Superior temporal gyrus (tissue), 1 donor: ENCODE data around the gene ATF6.
"Not testable (repeated sequence)": the region's sequence is repeated elsewhere in the genome, so short reads cannot be mapped to it uniquely, and the experiment has no call there.

ENCODE experiments used
- DNase-seq: peaks from one replicate; pipeline ENCODE4 v3.0.0-alpha.2; 2016; ENCODE audit errors: extremely low spot score

ATF6 gene

DNA sequence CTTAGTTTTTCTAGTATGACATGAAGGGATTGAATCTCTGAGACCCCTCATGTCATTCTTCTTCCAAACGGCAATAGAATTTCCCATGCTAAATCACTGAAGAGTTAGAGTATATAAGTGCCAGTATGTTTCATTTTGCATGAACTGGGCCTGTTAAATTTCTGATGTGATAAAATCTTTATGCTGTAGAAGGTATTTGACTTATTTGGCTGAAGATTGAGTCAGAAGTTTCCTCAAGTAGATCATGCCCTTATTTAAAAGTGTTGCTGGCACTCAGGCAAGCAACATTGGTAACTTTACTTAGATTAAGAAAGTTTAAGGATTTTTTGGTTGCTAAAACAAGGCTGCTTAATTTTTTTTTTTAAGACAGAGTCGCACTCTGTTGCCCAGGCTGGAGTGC, 13.3 kb downstream of the ATF6 start:
- DNase-seq, result no peak

DNA sequence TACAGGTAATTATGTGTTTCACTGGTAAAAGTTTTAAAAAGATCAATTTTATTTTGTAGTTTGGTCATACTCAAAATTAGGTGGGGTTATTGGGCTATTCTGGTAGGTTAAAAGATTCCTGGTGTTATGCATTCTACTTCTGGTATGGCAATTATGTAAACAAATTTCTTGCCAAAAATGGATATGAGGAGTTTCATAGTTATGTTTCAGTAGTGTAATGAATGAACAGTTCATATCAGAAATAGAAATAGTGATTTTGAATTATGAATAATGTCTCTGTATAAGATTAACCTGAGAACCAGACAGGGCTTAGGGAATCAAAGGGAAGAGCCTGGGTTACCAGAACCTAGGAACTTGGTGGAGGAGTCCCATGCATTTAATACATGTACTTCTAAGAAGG, 15.9 kb downstream of the ATF6 start:
- no peak for DNase-seq

DNA sequence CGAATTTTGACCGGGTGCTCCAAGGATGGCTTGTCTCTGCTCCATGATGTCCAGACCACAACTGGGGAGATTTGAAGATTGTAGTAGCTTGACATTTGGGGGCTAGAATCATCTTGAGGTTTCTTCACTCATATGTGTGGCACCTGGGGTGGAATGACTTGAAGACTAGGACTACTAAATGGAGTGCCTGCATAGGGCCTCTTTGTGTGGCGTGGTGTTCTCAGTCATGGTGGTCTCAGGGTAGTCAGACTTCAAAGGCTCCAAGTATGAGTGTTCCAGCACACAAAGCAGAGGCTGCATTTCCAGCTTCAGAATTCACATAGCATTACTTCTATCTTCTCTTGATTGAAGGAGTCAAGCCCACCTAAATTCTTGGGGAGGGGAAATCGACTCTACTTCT, 16.8 kb downstream of the ATF6 start:
- DNase-seq, result no peak

DNA sequence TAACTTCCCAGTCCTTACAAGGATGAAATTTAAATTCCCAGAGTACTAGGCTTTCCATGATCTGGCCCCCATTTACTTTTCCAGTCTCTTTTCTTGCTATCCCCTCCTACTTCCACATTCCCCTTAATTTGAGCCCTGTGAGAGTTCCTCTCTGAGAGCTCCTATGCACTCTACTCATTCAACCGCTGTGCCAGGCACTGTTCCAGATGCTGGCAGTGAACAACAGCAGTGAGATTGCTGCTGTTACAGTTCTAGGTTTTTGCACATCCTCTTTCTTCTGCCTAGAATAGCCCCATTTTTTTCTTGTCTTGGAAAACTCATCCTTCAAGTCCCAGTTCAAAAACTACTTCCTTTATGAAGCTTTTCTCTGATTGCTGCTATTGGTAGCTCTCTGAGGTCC, 18.8 kb downstream of the ATF6 start:
- peak; percentile 44 for DNase-seq

DNA sequence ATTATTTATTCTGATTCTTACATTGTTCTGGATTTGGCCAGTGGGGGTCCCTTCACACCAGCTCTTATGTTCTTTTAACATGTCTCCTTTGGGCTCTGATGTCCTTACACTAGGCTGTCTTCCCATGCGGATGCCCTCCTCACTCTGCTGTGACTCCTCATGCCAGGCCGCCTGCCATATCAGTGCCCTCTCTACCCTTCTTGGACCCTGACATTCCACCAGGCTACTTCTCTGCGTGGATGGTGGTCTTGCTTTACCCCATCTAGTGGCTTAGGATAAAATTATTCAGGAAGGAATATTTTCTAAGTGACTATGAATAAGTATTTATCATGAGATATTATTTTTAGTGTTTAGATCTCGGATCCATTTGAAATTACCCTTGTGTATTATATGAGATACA, 21.2 kb downstream of the ATF6 start:
- DNase-seq, result no peak

DNA sequence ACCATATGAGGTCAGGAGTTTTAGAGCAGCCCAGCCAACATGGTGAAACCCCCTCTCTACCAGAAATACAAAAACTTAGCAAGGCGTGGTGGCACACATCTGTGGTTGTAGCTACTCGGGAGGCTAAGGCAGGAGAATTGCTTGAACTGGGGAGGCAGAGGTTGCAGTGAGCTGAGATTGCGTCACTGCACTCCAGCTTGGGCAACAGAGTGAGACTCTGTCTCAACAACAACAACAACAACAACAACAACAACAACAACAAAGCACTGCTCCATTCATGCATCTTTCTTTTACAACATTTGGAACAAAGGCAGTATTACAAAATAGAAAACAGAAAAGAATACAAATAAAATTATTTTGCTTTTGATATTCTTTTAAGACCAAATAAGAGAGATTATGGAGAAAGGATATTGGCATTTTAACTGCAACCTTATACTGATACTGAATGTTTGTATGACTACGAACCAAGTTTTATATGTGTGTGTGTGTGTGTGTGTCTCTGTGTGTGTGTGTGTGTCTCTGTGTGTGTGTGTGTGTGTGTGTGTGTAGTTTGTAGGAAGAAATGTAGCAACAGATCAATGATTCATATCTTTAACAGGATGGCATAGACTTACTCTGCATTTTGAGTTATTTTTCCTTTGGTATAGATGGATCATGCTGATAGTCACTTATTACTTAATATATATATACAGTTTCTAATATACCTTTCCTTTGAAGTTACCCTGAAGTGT, 24.6 kb downstream of the ATF6 start:
- no peak for DNase-seq

DNA sequence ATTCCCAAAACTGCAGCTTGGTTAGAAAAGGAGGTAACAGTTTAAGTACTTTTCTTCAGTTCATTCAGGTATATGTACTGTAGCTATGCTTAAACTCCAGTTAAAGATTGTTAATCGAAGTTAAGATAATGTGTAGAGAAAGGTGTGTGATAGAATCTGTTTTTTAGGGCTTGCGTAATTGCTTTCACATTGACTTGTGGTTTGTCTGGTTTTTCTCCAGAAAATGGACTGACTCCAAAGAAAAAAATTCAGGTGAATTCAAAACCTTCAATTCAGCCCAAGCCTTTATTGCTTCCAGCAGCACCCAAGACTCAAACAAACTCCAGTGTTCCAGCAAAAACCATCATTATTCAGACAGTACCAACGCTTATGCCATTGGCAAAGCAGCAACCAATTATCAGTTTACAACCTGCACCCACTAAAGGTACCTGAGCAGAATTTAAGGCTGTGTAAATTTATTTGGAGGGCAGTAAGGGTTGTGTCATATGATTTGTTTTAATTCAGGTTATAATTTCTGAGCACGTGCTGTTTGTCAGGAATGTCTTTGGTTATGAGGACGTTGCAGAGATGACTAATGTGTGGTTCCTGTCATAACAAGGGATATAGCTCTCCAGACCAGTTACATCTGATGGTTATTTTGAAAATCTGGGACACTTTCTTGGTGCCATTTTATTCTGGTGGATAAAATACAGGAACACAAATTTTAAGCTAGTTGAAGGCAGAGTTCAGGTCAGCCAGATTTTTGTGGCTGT, 26.0 kb downstream of the ATF6 start:
- DNase-seq, result no peak

DNA sequence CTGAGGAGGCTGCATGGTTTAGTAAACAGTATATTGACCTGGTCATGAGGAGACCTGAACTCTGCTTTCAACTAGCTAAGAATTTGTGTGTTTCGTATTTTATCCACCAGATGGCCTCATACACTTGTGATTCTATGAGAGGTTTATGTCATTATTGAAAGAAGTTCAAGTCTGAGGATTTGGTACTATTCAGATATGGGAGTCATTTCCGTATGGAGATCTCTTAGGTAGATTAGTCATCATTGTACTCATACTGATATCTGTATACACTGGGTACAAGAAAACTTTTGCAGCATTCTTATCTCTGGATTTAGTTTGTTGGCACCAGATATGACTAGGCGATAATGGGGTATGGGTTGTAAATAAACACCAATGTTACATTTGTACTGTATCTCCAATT, 26.6 kb downstream of the ATF6 start:
- peak; percentile 95 for DNase-seq

DNA sequence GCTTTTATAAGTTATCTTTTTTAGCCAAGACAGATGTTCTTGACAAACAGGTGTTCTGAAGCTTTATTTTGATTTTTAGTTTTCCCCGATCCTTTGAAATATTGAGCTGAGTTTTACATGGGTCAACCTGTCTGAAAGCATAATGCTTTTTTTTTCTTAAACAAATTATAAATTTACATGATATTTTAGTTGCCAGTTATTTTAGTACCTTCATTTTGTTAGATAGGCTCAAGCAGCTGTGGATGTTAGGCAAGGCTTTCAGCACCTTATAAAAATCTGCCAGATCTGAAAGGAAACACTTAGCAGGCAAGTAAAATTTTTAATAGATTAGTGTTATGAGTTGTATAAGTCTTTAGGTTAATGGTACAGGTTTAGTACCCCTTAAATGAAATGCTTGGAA, 33.7 kb downstream of the ATF6 start:
- no peak for DNase-seq

DNA sequence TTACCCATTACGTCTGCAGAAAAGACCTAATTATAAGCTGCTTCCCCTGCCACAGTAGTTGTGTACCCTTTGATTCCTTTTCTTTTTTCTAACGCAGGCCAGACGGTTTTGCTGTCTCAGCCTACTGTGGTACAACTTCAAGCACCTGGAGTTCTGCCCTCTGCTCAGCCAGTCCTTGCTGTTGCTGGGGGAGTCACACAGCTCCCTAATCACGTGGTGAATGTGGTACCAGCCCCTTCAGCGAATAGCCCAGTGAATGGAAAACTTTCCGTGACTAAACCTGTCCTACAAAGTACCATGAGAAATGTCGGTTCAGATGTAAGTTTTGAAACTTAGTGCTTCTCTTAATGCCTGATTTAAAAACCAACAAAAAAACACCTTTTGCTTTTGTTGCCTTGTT, 35.8 kb downstream of the ATF6 start:
- no peak for DNase-seq

DNA sequence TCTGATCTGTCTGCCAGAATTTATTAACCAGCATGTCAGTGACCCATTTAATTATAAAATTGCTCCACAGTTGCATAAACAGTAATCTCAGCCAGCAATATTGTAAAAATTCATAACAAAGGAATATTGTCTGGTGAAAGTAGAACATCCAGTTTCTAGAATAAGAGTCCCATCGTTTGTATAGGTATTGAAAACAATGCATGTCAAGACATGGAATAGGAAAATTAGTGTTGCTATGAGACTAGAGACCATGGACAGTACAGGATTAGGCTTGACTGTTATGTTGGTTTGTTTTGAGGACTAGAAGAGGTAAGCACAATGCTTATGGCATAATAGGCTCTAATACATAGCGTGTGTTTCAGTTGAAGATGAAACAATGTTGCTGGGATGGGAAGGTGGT, 37.1 kb downstream of the ATF6 start:
- DNase-seq, result no peak

DNA sequence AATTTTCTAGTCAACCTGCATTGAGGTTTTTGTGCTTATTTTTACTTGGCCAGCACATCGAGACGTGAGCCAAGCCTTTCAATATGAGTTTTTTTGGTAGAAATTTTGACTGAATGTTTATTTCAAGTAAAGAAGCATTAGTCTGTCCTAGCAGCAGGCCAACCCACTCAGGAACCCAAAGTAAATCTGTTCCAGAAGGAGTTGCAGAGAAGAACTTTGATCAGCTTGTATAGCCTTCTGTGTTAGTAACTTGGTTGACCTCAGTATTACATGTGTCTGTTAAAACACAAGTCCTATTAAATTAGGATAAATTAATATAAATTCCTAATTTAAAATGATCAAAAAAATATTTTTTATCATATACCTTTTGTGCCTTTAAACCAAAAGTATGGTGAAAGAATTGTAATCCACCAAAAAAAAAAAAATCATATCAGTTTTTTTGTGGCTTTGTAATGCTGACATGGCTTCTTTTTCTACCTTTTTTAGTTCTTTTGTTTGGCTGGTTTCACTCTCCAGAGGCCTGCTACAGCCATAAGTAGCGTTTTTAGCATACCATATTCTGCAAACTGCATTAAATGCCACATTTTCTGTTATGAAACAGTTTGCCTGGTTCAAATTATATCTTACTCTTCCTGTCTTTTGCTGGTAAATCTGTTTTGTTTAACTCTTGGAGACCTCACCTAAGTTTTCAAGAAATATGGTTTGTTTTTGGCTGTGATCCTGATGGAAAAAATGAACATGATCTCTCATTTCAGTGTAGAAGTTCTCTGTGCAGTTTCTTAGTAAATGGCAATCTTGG, 39.5 kb downstream of the ATF6 start:
- DNase-seq, result no peak

DNA sequence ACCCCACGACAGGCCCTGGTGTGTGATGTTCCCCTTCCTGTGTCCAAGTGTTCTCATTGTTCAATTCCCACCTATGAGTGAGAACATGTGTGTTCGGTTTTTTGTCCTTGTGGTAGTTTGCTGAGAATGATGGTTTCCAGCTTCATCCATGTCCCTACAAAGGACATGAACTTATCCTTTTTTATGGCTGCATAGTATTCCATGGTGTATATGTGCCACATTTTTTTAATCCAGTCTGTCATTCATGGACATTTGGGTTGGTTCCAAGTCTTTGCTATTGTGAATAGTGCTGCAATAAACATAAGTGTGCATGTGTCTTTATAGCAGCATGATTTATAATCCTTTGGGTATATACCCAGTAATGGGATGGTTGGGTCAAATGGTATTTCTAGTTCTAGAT, 43.1 kb downstream of the ATF6 start:
- not testable (repeated sequence) for DNase-seq

DNA sequence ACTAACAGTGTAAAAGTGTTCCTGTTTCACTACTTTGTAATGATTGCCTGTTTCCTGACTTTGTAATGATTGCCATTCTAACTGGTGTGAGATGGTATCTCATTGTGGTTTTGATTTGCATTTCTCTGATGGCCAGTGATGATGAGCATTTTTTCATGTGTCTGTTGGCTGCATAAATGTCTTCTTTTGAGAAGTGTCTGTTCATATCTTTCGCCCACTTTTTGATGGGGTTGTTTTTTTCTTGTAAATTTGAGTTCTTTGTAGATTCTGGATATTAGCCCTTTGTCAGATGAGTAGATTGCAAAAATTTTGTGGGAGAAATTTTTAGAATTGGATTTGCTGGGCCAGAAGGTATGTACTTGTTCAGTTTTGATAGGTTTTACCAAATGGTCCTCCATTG, 43.5 kb downstream of the ATF6 start:
- DNase-seq, result not testable (repeated sequence)

DNA sequence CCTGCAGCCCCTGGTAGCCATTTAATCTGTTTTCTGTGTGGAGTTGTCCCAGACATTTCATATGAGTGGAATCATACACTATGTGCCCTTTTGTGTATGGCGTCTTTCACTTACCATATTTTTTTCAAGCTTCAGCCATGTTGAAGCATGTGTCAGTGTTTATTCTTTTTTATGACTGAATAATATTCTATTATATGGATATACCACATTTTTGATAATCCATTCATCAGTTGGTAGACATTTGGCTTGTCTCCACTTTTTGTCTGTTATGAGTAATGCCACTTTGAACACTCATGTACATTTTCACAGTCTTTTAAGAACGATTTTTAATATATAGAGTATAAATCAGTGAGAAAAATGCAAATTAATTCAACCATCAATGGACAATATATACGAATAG, 44.7 kb downstream of the ATF6 start:
- DNase-seq, result no peak

DNA sequence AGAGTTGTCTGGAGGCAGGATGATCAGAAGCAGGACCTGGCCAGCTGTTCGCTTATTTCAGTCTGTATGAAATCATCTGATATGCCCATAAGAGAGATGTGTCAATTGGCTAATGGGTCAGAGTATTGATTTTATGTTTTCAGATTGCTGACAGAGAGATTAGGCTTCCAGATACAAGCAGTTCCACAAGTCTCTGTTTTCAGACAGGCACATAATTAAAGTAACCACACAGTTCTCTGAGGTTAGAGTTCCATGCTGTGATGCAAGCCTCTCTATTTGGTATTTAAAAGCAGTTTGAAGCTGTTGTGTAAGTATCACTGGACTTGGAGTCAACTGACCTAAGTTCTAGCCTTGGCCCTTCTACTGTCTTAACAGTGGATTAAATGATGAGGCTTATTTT, 50.1 kb downstream of the ATF6 start:
- no peak for DNase-seq

DNA sequence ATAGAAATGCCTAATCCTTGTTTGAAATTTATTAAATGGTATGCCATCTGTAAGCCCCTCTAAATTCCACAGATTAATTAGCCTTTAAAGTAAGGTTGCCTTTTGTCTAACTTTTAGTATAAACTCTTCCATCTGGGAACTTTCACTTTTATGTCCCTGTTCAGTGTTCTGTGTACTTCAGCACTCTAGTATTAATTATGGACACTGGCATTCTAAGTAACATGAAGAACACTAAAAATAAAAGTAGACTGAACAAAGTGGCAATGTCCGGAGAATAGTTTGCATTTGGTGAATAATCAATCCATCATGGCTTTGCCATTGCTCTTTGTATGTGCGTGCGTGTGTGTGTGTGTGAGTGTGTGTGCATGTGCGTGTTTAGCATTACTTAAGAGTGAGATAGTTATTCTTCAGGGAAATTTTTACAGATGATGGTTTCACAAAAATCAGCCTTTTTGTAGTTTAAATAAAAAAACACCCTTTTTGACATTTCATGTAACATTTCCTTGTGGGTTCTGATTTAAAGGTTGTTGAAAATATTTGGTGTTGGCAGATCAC, 51.1 kb downstream of the ATF6 start:
- no peak for DNase-seq

DNA sequence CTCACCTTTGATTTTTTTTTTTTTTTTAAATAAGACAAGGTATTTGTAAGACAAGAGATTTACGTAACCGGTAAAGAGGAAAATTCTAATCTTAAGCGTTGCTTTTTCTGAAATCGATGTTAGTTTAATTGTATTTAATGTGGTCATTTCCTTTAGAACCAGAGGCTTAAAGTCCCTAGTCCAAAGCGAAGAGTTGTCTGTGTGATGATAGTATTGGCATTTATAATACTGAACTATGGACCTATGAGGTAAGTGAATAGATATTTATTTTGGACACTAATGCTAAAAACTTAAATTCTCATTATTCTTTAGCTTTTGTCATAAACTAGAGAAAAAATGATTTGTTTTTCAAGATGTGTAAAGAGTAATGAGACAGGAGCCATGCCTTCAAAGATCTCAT, 54.8 kb downstream of the ATF6 start:
- DNase-seq, result no peak

DNA sequence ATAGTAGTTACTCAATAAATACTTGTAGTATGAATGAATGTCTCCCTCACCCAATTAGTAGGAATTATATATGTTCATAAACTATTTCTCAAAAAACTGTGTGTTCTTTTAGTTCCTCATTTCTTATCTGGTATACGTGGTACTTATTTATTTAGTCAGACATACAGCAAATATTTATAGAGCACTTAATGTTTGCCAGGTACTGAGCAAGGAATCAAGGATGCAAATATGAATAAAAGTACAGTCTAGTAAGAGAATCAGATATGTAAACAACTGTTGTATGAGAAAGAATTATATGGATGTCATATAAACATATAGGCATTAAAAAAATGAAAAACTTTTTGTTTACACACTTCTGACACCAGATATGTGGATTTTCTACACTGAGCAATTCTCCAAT, 58.5 kb downstream of the ATF6 start:
- DNase-seq, result no peak

DNA sequence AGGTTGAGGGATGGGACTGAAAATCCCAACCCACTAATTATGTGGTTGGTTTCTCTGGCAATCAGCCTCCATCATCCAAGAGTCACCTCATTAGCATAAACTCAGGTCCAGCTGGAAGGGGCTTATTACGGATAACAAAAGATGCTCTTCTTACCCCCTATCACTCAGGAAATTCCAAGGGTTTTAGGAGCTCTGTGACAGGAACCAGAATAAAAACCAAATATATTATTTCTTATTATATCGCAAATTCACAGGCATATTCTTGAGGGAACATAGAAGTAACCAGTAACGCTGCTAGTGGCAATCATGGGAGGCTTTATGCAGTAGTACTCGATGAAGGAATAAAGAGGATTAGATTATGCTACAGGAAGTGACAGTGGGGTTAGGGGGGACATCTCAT, 59.7 kb downstream of the ATF6 start:
- no peak for DNase-seq

DNA sequence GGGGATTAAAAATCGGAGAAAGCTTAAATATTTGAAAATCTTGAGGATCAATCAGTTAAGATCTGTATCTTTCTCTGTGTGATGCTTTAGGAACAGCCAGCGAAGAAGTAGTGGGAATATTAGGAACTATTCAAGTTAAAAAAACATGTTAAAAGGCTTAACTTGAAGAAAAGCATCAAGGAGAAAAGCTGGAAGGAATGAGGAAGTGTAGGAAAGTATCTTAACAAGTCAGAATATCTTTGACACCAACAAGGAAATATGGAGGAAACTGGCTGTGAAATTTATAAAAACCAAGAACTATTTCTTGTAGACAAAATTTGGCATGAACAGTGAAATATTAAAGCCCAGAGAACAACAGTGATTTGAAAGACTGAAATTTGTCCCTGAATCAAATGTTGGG, 60.4 kb downstream of the ATF6 start:
- no peak for DNase-seq

DNA sequence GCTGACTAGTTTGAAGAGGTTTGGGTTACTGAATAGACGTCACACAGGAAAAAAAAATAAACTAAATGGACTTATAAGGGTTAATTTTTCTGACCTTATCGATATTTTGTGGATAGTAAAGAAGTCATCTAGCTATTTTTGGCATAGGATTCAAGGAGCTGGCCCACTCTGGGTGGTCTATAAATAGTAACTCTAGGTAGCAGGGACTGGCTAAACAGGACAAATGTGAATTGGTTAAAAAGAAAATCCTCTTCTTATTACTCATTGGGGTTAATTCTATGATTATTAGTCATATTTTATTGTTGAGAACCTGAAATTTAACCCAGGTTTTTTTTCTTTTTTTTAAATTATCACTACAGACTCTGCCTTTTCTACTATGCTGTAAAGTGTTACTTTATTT, 61.7 kb downstream of the ATF6 start:
- no peak for DNase-seq
